Lower leg skin (tissue), 3 donors: Measurements from ENCODE around the gene CGREF1.

ENCODE experiments used
- CTCF ChIP-seq, 3 donors: fragments of 450-650 bp; IDR thresholded peaks; one replicate each; pipeline ENCODE4 v1.5.1; 2016; ENCODE audit warnings: antibody characterized with exemption in 3 of 3, mild to moderate bottlenecking in 3 of 3, moderate library complexity in 2 of 3
- POLR2A ChIP-seq, 2 donors: fragments of 450-650 bp; IDR thresholded peaks; one replicate each; pipeline ENCODE4 v1.6.1; 2016 to 2017; ENCODE audit warnings: antibody characterized with exemption in 2 of 2, mild to moderate bottlenecking in 1 of 2, moderate library complexity in 1 of 2

- TF ChIP-seq CTCF (IDR thresholded peaks at IDR 0.05) (no peak), POLR2A (IDR thresholded peaks at IDR 0.05) (no peak)
These were observed 41.3 kb upstream of the CGREF1 start for GRCh38 chr2:27160191-27160590.
